Stimulated activated CD4-positive, alpha-beta T cell treated with anti-CD3 and anti-CD28 coated beads, Interleukin-2, amount 100 ng/mL, for 24 hours (primary cell): ENCODE data around the gene MAML3.
"Not testable (repeated sequence)": the region's sequence is repeated elsewhere in the genome, so short reads cannot be mapped to it uniquely, and the experiment has no call there.

Experiments
- DNase-seq, 2 donors: peaks; one replicate each; pipeline ENCODE4 v3.0.0-alpha.2; 2020

Gene MAML3

DNA sequence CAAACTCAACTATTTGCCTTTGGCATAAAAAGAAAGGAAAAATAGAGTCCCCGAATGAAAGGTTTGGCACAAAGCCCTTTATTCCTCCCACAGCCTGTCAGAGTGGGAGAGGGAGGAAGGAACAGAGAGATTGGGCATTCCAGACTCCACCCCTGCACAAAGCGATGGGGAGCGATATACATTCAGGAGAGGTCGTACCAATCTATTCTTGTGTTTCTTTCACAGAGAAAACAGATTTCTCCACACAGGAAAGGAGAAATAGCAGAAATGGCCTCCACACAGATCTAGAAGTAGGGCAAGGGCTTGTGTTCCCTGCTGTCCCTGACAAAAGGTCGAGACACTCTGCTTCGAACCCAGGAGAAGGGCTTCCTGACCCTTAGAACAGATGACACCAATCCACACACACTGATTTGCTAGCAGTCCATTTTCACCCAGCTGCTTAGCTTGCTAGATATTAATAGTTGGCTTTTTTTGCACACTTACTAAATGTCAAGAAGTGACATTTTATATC, 197.4 kb downstream of the MAML3 start:
- DNase-seq: no peak

DNA sequence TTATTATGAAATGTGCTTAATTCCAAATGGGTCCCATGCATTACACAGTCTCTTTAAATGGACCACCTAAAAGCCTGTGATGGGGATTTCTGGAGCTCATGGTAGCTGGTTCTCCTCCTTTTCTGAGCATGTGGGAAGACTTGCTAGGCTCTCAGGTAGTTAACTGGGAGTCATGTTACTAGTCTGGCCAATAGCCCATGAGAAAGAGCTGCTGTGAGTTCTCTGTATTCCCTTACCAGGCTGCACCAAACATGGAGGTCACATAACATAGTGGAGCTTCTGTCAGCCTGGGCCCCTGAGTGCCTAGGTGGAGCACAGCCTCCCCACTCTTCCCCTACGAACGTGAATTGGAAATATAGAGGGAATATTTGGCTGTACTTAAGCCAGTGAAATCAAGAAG, 198.4 kb downstream of the MAML3 start:
- no peak for DNase-seq

DNA sequence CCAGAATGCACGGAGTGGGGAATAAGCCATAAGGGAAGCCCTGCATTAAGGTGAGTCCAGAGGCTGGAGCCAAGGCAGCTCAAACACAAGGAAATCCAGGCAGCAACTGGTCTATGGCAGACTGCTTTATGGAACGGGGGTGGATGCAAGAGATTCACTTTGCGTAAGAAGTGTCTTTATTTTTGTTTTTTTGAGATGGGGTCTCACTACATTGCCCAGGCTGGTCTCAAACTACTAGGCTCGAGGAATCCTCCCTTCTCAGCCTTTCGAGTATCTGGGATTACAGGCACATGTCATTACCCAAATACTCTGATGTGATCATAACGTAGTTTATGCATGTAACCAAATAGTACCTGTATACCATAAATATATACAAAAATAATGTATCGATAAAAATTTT, 199.5 kb downstream of the MAML3 start:
- DNase-seq: no peak

DNA sequence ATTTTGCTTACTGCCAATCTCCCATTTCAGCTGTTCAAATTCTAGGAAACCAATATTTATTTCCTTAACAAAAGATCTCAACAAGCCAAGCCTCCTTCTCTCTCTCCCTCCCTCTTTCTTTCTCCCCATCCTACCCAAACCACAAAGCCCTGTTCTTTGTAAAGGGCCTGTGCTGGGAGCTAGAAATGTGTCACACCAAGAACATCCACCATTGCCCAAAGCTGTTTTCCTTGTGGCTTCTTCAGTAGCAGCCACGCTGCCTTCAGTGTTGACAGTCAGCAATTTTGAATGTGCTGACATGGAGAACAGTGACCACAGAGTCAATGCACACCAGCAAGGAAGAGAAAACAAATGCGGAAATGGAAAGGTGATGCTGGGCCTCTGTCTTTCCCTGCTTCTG, 203.0 kb downstream of the MAML3 start:
- DNase-seq: peak in 1 of 2 donors; percentile 1

DNA sequence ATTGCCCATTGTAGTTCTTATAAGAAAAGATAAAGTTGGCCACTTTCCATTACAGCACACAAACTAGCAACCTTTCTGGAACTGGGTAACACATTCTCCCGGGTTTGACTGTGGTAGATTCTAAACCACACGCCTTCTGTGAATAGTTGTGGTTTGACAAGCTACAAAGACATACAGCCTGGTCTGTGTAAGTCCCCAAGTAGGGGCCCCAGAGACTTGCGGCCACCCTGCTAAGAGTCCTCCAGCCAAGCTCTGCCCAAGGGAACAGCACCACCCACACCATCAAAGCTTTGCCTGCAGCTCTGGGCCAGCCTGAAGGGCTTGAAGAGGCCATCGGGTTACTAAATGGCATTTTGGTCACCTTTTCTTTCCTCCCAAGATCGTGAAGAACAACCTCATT, 203.4 kb downstream of the MAML3 start:
- DNase-seq: peak in 1 of 2 donors; percentile 21

DNA sequence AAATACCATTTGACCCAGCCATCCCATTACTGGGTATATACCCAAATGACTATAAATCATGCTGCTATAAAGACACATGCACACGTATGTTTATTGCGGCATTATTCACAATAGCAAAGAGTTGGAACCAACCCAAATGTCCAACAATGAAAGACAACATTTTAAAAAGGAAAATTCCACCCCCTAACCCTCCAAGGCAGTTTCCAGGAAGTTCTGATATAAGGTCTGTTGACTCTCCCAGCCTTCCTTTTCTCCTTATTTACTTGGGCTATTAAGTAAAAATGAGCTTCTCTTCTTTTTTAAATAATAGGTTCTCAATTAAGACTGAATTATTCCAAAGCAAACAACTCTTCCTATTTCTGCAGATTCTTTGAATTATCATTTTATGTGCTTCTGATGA, 209.1 kb downstream of the MAML3 start:
- DNase-seq: not testable (repeated sequence)

DNA sequence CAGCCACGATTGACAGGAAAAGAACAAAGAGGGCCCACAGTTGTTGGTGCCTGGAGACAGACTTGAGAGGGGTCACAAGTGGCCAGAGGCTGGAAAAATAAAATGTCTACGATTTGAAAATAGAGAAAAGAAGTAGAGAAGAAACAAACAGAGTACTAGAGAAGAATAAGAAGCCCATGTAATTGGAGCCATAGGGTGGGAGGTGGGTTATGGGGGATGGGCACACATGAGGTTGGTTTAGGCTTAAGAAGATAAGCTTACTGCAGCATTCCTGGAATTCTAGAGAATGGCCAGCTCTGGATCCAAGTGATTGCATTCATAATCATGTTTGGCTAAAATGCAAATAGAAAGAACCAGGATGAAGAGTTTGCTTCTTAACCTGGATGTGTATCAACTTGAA, 210.7 kb downstream of the MAML3 start:
- DNase-seq: no peak

DNA sequence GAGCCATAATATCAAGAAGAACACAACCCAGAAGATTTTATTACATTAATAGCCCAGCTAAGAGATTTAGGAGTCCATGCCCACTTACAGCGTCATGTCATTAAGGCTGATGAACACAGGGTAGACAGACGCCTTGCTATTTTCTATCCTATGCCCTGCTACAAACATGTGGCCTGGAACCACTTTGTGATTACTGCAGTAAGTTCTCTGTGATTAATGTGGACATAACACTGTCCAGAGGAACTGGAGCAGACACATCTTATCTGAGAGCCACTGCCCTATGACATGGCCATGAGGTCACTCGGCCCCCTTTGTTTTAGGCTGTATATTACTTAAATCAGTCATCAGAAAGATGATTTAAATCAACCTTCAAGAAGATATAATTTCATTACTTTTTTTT, 211.7 kb downstream of the MAML3 start:
- no peak for DNase-seq

DNA sequence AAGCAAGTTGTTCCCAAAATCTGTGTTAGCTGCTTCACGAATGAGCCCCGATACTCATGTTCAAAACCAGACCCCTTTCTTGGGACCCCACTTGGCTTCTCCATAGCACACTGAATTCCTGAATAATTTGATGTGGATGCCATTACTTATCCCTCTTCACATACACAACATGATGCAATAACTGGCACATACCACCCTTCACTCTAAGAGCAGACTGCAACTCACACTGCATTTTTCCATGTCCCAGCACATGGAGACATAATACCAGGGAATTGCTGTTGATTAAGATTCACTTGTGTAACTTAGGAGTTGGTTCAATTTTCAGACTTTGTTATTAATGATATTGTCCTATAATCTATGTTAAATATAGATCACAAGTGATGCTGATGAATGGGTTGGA, 213.4 kb downstream of the MAML3 start:
- no peak for DNase-seq

DNA sequence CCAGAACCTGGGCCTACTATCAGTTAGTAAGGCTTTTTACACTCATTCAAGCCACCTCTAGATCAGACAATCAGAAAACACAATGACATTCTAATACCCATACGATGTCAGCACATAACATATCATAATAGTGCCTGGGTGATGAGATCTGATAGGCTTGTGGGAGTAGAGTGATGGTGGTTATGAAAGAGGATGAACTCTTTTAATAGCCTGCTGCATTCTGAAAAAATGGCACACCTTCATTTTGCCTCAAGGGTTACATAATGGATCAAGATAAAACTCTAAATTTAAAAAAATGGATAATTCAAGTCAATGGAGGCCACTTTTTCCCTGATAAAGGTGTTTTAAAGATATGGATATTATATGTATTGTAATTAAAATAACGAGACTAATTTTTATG, 215.6 kb downstream of the MAML3 start:
- no peak for DNase-seq

DNA sequence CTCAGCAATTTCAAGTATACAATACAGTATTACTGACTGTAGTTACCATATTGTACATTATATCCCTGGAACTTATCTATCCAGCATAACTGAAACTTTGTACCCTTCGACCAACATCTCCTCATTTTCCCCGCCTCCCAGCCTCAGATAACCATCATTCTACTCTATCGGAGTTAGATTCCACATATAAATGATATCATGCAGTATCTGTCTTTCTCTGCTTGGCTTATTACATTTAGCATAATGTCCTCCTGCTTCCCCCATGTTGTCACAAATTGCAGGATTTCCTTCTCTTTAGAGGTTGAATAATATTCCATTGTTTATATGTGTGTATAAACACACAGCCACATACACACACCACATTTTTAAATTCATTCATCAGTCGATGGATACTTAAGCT, 218.1 kb downstream of the MAML3 start:
- DNase-seq: no peak

DNA sequence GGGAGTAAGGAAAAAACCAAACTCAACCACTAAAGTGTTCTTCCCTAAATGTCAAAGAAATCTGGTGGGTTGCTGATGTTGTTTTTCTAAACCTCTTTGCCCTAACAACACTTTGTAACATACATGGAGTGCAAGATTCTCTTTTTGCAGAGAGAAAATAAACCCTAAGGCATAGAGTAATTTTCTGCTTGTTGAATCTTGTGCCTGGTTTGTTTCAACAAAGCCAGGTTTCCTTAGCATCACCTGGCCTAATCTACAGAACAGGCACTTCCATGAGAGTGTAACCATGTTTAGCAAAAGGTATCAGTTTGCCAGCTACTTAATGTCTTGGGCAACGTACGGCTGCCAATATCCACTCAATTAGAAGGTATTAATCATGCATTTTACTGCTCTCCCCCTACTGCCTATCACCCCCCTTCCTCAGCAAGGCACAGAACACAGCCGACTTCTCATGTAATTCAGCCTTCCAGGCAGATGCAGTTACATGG, 219.2 kb downstream of the MAML3 start:
- no peak for DNase-seq

DNA sequence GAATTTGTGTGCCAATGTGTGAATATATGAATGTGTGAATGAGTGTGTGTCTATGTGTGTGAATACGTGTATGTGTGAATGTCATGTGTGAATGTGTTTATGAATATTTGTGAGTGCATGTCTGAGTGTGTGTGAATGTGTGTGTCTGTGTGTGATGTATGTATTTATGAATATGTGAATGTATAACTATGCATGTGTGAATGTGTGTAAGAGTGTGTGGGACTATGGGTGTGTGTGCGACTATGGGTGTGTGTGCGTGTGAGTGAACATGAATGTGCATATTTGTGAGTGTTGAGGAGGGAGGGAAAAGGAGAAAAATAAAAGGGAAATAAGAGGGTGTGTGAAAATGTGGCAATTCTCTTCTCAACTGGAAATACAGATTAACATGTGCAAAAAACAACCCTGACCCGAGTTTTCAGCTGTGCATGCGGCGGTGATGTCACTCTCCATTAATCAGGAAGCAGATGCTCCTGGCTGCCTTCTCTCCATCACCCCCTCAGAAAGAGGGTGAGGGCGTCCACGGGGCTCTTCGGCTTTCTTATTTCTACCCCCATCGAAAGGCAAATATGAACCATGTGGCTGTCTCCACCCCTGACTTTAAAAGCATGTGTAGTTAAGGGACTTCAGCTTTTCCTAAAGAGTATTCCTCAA, 219.8 kb downstream of the MAML3 start:
- no peak for DNase-seq

DNA sequence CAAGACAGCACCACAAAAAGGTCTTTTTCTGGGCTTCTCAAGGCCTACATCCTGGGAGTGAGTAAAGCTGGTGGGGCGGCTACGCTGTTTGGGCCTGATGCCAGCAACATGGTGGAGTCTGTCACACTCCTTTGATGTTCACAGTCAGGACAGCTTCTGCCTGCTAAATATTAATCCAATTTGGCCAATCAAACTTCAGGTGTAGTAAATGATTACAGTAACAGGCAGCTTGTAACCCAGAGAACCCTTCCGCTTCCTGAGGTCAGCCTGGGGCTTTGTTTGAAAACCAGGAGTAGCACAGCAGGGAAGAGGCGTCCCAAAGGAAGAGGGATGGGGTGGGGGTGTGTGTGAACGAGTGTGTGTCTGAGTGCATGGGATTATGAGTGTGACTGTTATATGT, 220.4 kb downstream of the MAML3 start:
- no peak for DNase-seq

DNA sequence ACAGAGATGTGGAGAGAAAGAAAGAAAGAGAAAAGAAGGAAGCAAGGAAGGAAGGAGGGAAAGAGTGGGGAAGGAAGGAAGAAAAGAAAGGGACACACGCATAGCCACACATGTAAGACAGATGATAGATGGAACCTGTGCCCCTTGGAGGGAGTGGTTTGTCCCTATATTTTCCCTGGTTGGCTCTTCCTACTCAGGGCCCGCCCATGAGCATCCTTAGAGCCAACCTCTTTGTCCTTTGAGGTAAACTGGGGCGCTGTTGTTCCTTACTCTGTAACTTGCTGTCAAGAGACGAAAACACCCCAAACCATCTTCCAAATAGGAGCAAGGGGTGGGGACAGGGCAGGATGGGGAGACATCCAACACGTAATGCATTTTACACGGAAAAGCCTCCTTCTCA, 220.9 kb downstream of the MAML3 start:
- no peak for DNase-seq

DNA sequence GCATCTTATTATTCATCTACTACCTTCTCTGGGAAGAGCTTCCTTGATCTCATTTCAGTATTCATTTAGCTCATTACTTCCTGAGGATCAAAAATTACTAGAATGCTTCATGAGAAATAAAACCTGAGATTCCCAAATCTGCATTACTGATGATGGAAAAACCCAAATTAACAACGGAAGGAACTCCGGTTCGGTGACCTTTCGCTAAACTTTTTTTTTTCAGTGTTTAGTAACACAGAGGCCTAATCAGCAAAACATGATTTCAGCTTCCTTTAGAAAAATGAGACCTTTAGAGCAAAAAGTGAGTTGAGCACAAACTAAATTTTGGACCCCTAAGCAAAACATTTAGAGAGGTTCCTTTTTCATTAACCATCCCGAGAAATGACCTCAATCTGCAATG, 229.2 kb downstream of the MAML3 start:
- DNase-seq: no peak

DNA sequence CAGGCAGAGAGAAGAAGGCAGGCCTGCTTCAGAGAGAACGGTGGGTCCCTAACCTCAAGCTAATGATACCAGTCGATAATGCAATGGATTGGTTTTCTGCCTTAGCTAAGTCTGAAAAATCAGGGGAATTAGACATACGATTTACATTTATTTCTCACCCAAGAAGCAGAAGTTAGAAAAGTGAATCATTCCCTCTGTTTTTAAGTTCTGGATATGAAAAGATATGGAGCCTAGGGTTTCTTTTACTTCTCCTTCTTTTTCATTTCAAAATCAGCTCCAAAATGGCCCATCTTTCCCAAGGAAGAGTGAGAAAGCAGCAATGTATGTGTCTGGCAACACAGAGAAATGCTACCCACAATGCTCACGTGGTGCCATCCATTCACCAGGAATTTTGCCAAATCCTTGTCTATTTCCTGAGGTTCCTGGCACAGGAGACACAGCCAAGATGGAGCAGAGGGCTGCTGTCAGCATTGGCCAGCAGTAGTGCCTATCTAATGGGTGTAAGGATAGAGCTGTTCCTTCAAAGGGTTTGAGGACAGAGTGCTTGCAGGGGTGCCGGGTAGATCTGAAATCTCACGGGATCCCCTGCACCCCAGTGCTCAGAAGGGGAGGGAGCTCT, 231.5 kb downstream of the MAML3 start:
- DNase-seq: no peak

DNA sequence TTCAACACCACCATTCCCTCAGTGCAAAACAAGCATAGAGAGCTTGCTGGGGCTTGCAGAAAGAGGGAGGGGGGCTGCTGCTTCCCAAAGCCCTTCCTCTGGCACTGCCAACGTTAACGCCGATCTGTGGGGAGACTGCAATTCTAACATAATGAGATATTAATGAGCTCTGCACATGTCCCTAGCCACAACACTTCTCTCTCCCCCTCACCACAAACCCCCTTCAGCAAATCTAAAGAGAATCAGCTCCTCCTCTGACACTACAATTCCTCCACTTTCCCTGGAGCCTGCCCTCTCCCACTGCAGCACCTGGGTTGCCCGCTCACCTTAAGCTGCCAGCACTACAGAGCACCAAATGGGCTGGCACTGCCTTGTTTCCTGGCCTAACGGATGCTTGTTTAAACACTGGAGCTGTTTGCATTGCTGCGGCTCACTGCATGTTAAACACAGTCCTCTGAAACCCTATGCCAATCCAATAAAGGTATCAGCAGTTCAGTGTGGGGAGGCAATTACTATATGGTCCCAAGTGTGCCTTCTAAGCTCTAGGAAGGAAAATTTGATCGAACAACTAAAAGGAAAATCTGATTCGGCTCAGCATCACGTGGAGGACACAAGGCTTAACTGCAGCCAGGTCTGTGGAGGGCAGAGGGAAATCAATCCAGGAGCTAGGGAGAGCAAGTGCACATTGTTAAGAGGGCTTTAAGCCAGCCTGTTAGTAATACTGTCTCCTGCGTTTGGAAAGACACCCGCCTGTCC, 232.4 kb downstream of the MAML3 start:
- DNase-seq: no peak

DNA sequence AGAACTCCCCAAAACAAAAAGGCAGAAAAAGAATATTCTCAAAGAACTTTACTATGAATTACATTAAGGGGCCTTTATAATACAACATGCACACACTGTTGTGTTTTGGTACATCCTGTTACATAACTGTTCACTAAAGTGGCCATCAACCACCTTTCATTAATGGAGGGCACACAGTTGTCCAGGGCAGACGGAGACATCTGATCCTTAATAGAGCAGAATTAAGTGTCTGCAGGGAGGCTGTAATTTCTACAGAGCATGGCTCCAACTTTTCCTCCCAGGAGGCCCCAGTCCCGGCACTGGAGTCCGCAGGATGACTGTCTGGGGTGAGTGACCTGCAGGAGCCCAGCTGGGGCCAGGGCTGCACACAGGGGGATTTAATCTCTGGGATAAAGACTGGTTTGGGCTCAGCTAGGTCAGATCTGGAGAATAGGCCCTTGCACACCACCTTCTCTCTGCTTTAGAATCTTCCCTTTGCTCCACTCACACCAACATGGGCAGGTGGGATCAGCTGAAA, 233.4 kb downstream of the MAML3 start:
- no peak for DNase-seq

DNA sequence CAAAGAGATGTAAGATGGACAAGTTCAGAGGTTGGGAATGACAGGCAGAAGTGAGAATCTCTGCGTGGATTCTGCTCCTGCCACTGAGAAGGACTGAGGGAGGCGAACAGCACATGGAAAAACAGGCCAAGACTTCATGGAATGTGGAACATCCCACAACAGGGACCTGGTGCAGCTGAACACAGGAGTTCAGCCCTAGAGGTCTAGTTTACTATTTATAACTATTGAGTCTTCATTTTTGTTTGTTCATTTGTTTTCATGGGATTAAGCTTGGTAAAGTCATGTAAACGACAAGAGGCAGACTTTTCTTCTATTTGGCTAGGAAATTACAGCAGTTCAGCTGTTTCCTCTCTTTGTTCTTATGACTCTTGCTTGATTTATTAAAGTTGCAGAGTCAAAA, 234.5 kb downstream of the MAML3 start:
- no peak for DNase-seq

DNA sequence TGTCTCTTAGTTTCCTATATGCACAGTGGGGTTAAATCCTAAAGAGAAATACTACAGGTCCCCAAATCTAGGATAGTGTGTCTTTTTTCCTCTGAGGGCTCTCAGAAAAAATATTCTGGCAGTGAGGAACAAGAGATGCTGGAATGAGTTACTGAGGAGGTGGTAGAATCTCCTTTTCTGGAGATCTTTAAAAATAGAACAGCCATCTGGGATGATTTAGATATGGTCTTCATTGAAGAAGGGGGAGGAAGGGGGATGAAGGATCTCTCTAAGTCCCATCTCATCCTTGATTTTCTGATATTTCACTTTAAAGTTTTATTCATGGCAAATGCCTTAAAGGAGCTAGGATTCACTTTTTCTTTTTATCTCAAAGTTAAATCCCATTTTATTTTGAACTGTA, 235.0 kb downstream of the MAML3 start:
- no peak for DNase-seq

DNA sequence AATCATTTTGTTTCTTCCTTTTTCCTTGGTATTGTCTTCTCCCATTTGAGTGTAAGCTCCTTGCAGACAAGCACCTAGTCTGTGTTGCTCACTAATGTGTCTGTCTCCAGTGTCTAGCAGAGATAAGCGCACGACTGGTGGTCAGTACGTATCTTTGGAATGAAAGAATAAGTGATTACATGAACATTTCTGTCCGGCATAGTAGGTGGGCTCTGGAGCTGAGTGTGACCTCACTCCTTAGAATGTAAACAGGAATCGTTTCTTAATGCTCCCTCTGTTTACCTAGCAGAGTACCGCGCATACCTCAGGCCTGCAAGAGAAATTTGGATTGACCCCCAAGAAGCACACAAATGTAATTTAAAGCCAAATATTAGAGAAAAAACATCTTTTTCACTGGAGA, 235.4 kb downstream of the MAML3 start:
- no peak for DNase-seq

DNA sequence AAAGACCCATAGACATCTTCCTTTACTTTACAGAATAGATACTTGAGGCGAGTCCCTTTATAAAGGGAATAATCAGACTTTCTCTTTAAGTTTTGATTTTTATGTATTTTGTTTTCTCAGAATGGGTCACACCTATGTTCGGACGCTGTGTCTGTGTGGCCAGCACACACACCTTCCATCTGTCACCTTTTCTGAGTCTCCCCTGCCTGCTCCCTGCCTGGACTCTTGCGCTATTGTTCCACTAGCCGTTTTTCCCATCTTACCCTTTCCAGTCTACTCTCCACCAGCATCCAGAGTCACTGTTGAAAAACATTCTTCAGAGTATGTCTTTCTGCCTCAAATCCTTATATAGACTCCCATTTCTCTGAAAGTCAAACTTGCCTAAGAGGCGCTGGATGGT, 236.1 kb downstream of the MAML3 start:
- DNase-seq: no peak

DNA sequence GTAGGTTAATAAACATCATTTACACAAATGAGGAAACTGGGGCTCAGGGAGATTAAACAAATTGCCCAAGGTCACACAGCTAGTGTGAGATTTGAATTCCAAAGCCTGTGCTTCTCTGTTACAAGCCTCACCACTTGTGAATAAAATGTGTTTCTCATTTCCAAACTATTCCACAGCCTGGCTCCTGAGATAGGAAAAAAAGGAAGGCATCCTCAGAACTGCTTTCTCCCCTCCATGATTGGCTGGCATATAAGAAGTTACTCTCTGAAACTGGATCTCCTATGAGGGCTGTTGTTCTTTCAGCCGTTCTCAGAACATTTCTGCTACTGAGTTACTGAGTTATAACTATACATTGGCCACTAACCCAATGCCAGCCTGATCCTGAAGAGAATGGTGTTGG, 237.9 kb downstream of the MAML3 start:
- no peak for DNase-seq
